ENCODE data around the gene BLOC1S3.

BLOC1S3 gene

DNA sequence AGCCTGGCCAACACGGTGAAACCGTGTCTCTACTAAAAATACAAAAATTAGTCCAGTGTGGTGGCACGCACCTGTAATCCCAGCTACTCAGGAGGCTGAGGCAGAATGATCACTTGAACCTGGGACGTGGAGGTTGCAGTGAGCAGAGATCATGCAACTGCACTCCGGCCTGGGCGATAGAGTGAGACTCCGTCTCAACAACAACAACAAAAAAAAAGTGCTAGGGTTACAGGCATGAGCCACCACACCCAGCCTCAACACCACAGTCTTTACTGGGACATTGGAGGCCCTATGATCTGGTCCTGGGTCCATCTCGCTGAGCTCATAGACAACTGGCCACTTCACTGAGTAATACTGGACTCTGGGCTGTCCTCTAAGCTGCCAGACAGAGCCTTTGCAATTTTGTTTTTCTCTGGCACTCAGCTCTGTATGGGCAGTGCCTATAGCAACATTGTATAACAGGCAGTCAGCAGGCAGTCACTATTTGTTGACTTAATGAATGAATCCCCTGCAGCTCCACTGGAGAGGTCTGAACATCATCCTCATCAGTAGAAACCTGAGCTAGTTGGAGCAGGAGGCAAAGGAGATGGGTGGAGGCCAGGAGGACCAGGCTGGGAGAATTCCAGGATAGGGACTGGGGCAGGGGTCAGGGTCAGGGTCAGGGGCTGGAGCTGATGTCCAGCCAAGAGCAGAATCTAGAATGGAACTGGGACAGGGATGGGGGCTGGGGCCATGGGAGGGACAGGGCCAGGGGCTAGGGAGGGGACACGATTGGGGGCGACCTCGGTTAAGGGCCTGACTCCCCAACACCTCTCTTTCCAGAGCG, 8.1 kb downstream of the BLOC1S3 start:
- H3K27ac ChIP-seq (ENCODE audit: low read depth, low read length, poor library complexity, severe bottlenecking) = no peak overlapping the region
- no peak overlapping the region for H3K4me3 ChIP-seq (ENCODE audit: low read depth, low read length, poor library complexity, severe bottlenecking)
- no peak overlapping the region for H3K9ac ChIP-seq (ENCODE audit: low read length)
- H3K79me2 ChIP-seq (ENCODE audit: insufficient read depth, low read length) = no peaks in the 10 kb centered on the region
- H4K20me1 ChIP-seq (ENCODE audit: insufficient read depth, low read length) = no peaks in the 10 kb centered on the region
- no peak overlapping the region for H3K4me2 ChIP-seq (ENCODE audit: low read length)
- H3K4me1 ChIP-seq (ENCODE audit: insufficient read depth, low read length, severe bottlenecking) = no peaks in the 10 kb centered on the region
- H3F3A ChIP-seq (ENCODE audit: insufficient read depth, low read length) = no peaks in the 10 kb centered on the region
- no peak for TF ChIP-seq EZH2 (IDR thresholded peaks at IDR 0.05; ENCODE audit: borderline replicate concordance, low read length)
- TF ChIP-seq, protein P1, sequence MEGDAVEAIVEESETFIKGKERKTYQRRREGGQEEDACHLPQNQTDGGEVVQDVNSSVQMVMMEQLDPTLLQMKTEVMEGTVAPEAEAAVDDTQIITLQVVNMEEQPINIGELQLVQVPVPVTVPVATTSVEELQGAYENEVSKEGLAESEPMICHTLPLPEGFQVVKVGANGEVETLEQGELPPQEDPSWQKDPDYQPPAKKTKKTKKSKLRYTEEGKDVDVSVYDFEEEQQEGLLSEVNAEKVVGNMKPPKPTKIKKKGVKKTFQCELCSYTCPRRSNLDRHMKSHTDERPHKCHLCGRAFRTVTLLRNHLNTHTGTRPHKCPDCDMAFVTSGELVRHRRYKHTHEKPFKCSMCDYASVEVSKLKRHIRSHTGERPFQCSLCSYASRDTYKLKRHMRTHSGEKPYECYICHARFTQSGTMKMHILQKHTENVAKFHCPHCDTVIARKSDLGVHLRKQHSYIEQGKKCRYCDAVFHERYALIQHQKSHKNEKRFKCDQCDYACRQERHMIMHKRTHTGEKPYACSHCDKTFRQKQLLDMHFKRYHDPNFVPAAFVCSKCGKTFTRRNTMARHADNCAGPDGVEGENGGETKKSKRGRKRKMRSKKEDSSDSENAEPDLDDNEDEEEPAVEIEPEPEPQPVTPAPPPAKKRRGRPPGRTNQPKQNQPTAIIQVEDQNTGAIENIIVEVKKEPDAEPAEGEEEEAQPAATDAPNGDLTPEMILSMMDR (IDR thresholded peaks at IDR 0.05; ENCODE audit: low read length) = no peak
- H3K9me3 ChIP-seq (ENCODE audit: low read length) = no peaks in the 10 kb centered on the region
- no peak overlapping the region for H2AFZ ChIP-seq (ENCODE audit: low read length)
- no peaks in the 10 kb centered on the region for H3K9me2 ChIP-seq (ENCODE audit: low read depth, low read length)
- H3K27me3 ChIP-seq (ENCODE audit: insufficient read depth, low read length) = no peaks in the 10 kb centered on the region
- H3K36me3 ChIP-seq (ENCODE audit: insufficient read depth, low read length) = peaks cover 2% of the 10 kb centered on the region; the same call in 1 of the 2 replicates

DNA sequence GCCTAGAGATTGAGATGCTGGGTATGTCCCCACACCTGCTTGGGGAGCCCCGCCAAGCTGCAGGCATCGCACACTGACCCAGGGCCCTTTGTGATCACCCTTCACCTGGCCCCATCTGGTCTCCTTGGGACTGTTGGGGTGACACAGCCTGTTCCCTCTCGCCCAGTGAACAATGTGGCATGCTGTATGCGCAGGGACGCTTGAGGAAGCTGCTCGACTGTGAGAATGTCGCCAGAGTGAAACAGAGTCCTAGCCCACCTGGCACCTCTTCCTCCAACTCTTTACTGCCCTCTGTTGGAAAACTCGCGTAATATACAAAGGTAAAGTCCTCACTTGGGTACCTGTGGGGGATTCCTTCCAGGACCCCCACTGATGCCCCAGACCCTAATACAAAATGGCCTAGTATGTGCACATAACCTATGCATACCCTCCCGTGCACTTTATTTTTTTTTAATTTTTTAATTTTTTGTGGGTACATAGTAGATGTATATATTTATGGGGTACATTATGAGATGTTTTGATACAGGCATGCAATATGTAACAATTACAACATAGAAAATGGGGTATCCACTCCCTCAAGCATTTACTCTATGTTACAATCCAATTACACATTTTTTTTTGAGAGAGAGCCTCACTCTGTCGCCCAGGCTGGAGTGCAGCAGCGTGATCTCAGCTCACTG, 9.0 kb downstream of the BLOC1S3 start:
- Histone ChIP-seq H3K27ac (ENCODE audit: low read depth, low read length, poor library complexity, severe bottlenecking) (no peak overlapping the region), H3K9me3 (ENCODE audit: low read length) (no peaks in the 10 kb centered on the region), H3K9ac (ENCODE audit: low read length) (no peak overlapping the region), H3K27me3 (ENCODE audit: insufficient read depth, low read length) (no peaks in the 10 kb centered on the region), H3K36me3 (ENCODE audit: insufficient read depth, low read length) (no peaks in the 10 kb centered on the region), H3K4me2 (ENCODE audit: low read length) (peak overlapping the region; percentile 17; the same call in 1 of the 2 replicates), H3K9me2 (ENCODE audit: low read depth, low read length) (no peaks in the 10 kb centered on the region), H3K79me2 (ENCODE audit: insufficient read depth, low read length) (no peaks in the 10 kb centered on the region), H2AFZ (ENCODE audit: low read length) (no peak overlapping the region), H3K4me3 (ENCODE audit: low read depth, low read length, poor library complexity, severe bottlenecking) (no peak overlapping the region), H3F3A (ENCODE audit: insufficient read depth, low read length) (no peaks in the 10 kb centered on the region), H4K20me1 (ENCODE audit: insufficient read depth, low read length) (no peaks in the 10 kb centered on the region), H3K4me1 (ENCODE audit: insufficient read depth, low read length, severe bottlenecking) (no peaks in the 10 kb centered on the region)
- TF ChIP-seq, protein P1 (IDR thresholded peaks at IDR 0.05; ENCODE audit: low read length) = peak; percentile 65
- TF ChIP-seq EZH2 (IDR thresholded peaks at IDR 0.05; ENCODE audit: borderline replicate concordance, low read length) = no peak

DNA sequence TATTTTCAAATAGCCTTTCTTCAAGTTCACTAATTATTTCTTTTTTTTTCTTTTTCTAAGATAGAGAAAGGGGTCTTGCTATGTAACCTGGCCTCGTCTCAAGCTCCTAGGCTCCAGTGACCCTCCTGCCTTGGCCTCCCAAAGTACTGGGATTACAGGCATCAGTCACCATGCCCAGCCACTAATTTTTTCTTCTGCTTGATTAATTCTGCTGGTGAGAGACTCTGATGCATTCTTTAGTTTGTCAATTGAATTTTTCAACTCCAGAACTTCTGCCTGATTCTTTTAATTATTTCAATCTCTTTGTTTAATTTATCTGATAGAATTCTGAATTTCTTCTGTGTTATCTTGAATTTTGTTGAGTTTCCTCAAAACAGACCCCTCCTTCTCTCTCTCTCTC, 11.4 kb downstream of the BLOC1S3 start:
- Histone ChIP-seq H3K4me3 (ENCODE audit: low read depth, low read length, poor library complexity, severe bottlenecking) (no peak overlapping the region), H3K9me2 (ENCODE audit: low read depth, low read length) (no peaks in the 10 kb centered on the region), H3K9ac (ENCODE audit: low read length) (no peak overlapping the region), H3K79me2 (ENCODE audit: insufficient read depth, low read length) (no peaks in the 10 kb centered on the region), H4K20me1 (ENCODE audit: insufficient read depth, low read length) (no peaks in the 10 kb centered on the region), H3K36me3 (ENCODE audit: insufficient read depth, low read length) (no peaks in the 10 kb centered on the region), H3K27ac (ENCODE audit: low read depth, low read length, poor library complexity, severe bottlenecking) (no peak overlapping the region), H3K9me3 (ENCODE audit: low read length) (no peaks in the 10 kb centered on the region), H3K27me3 (ENCODE audit: insufficient read depth, low read length) (no peaks in the 10 kb centered on the region; the same call in 1 of the 2 replicates), H3K4me1 (ENCODE audit: insufficient read depth, low read length, severe bottlenecking) (no peaks in the 10 kb centered on the region), H3F3A (ENCODE audit: insufficient read depth, low read length) (no peaks in the 10 kb centered on the region), H3K4me2 (ENCODE audit: low read length) (no peak overlapping the region), H2AFZ (ENCODE audit: low read length) (no peak overlapping the region)
- TF ChIP-seq EZH2 (IDR thresholded peaks at IDR 0.05; ENCODE audit: borderline replicate concordance, low read length) = no peak
- TF ChIP-seq, protein P1 (IDR thresholded peaks at IDR 0.05; ENCODE audit: low read length) = no peak

Measured in OCI-LY1 (cell line).